IPS-NIHi11 (cell line): ENCODE data around the gene TMEM147.
A peak's percentile ranks its signal among the peaks of the same experiment; 100 is the strongest.
"Not testable (repeated sequence)": the region's sequence is repeated elsewhere in the genome, so short reads cannot be mapped to it uniquely, and the experiment has no call there.

ENCODE experiments used
- DNase-seq: peaks from one replicate; pipeline ENCODE4 v3.0.0; 2012; ENCODE audit warnings: mixed read lengths, low spot score

TMEM147 gene

GRCh38 chr19:35563207-35563829, 17.9 kb downstream of the TMEM147 start, which contains the start of gene ATP4A:
TSS of gene ATP4A (minus strand) at chr19:35563658. CDS start at chr19:35563629, 29 bp downstream.
- DNase-seq: no peak

GRCh38 chr19:35565016-35565856, 19.8 kb downstream of the TMEM147 start:
- no peak for DNase-seq

- no peak for DNase-seq
Observed at GRCh38 chr19:35566738-35567137, 21.3 kb downstream of the TMEM147 start.

DNA sequence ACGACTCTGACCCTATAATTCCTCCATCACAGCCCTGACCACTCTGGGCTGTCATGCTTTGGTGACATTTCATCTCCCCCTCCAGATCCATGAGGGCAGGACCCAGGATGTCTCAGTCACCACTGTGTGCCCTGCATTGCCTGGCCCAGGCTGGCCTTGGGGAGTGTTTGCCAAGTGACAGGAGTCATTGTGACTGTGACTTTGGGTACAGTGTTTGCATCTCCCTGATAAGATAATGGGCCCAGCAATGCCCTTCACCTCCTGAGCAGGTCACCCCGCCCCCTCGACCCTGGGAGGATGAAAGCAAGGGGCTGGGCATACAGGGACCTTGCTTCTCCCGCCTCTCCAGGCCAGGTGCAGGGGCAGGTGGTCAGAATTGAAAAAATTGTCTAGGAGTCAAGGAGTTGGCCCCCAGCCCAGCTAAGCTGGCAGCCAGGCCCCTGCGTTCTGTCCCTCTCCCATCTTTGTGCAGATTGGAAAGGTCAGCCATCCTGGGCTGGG, 23.9 kb downstream of the TMEM147 start:
- DNase-seq: no peak

- DNase-seq: no peak
Observed at GRCh38 chr19:35571406-35571965, 26.1 kb downstream of the TMEM147 start.

DNA sequence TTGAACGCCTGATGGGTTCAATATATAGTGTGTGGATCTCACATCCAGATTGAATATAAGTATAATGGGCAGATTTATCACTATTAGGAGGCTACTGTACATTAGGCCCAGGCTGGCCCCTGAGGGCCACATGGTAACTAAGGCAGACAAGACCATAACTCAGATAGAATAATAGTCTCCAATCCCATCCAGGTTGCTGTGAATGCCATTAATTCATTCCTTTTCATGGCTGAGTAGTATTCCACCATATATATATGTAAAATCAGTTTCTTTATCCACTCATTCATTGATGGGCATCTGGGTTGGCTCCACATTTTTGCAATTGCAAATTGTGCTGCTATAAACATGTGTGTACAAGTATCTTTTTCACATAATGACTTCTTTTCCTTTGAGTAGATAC, 32.5 kb downstream of the TMEM147 start:
- DNase-seq: no peak

GRCh38 chr19:35578707-35579106, 33.3 kb downstream of the TMEM147 start:
- DNase-seq: no peak

- DNase-seq: no peak
Observed at GRCh38 chr19:35582760-35583159, 37.3 kb downstream of the TMEM147 start.

- peak; percentile 83 for DNase-seq
Observed at GRCh38 chr19:35585848-35586247, 40.4 kb downstream of the TMEM147 start, which contains the start of gene PMIS2. TSS of gene PMIS2 (plus strand) at chr19:35586173. CDS start at chr19:35586260, 87 bp downstream.

GRCh38 chr19:35587321-35587720, 41.9 kb downstream of the TMEM147 start:
- no peak for DNase-seq

- DNase-seq: no peak
Observed at GRCh38 chr19:35590875-35591274, 45.4 kb downstream of the TMEM147 start.

DNA sequence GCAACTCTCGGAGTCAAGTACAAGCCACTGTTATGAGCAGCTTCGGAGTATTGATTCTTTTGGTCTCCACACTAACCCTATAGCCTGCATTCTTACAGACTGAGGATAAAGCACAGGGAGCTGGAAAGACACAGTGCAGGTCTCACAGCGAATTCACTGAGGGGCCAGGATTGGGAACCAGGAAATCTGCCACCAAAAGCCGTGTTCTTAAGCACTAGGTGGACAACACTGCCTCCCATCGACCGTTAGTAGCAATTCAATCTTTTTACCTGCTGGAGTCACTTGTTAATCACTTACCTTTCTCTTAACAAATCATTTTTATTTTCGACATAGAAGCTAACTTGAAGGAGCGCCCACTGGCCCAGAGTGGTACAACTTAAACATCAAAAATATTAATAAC, 46.8 kb downstream of the TMEM147 start:
- peak; percentile 75 for DNase-seq

- DNase-seq: not testable (repeated sequence)
Observed at GRCh38 chr19:35595026-35595425, 49.6 kb downstream of the TMEM147 start.

DNA sequence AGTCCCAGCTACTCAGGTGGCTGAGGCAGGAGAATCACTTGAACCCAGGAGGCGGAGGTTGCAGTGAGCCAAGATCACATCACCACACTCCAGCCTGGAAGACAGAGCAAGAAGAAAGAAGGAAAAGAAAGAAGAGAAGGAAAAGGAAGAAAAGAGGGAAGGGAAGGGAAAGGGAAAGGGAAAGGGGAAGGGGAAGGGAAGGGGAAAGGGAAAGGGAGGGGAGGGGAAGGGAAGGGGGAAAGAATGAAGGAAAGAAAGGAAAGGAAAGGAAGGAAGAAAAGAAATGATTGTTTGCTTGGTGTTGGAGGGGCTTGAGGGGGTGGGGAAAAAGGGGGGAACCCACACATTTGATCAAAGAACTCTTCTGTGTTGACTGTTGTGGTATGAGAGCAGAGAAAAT, 50.5 kb downstream of the TMEM147 start:
- no peak for DNase-seq

- peak; percentile 62 for DNase-seq
Observed at GRCh38 chr19:35596366-35596999, 51.1 kb downstream of the TMEM147 start.
